Osteoblast (primary cell): ENCODE results near the gene FAM25G. TPM values are rescaled to one million over a fixed set of nuclear protein-coding genes. Genes with fewer than 3 reads are reported as not detected.
A peak's percentile ranks its signal among the peaks of the same experiment; 100 is the strongest.
"Not testable (repeated sequence)": the region's sequence is repeated elsewhere in the genome, so short reads cannot be mapped to it uniquely, and the experiment has no call there.

Experiments used
- DNase-seq: peaks from one replicate; pipeline ENCODE4 v3.0.0; 2011; ENCODE audit warnings: low spot score, mixed read lengths; ENCODE audit not compliant: insufficient read length; ENCODE audit errors: missing footprints
- H2AFZ ChIP-seq: 2 replicates; pipeline ENCODE4 v1.6.0; 2011; ENCODE audit warnings: mild to moderate bottlenecking, low read length
- H3K27ac ChIP-seq: 2 replicates; pipeline ENCODE4 v1.5.1; 2011; ENCODE audit warnings: mild to moderate bottlenecking, low read depth, low read length, moderate library complexity
- H3K27me3 ChIP-seq: 2 replicates; pipeline ENCODE4 v1.6.0; 2012; ENCODE audit warnings: mild to moderate bottlenecking, control low read depth, inconsistent platforms, low read length, moderate library complexity; ENCODE audit not compliant: insufficient read depth
- H3K36me3 ChIP-seq: 2 replicates; pipeline ENCODE4 v1.5.1; 2011; ENCODE audit warnings: mild to moderate bottlenecking, low read length, control low read depth, moderate library complexity; ENCODE audit not compliant: insufficient read depth
- H3K4me1 ChIP-seq: 2 replicates; pipeline ENCODE4 v1.5.1; 2011; ENCODE audit warnings: mild to moderate bottlenecking, low read length, control low read depth, moderate library complexity; ENCODE audit not compliant: insufficient read depth
- H3K4me2 ChIP-seq: 2 replicates; pipeline ENCODE4 v1.6.0; 2011; ENCODE audit warnings: mild to moderate bottlenecking, low read length; ENCODE audit not compliant: insufficient read depth
- H3K4me3 ChIP-seq: fragments of 200-600 bp; sonication (generic); 3 replicates; pipeline ENCODE4 v1.5.1; 2012; ENCODE audit warnings: mild to moderate bottlenecking, low read length, inconsistent platforms; ENCODE audit not compliant: insufficient read depth
- H3K79me2 ChIP-seq: 2 replicates; pipeline ENCODE4 v1.6.0; 2012; ENCODE audit warnings: mild to moderate bottlenecking, low read length, control low read depth, inconsistent platforms; ENCODE audit not compliant: insufficient read depth
- H3K9me3 ChIP-seq: 2 replicates; pipeline ENCODE4 v1.5.1; 2011; ENCODE audit warnings: low read depth, low read length, control low read depth
- H4K20me1 ChIP-seq: 2 replicates; pipeline ENCODE4 v1.6.0; 2012; ENCODE audit warnings: mild to moderate bottlenecking, low read length, control low read depth; ENCODE audit not compliant: insufficient read depth
- total RNA-seq: library from RNA; depleted of rRNA; stranded (reverse); fragments of >200 nt; gene quantifications from 2 replicates; pipeline ENCODE4 v1.2.3, GENCODE V29; 2012
- TF ChIP-seq, protein P1 (sequence below): IDR thresholded peaks from 2 replicates; pipeline ENCODE4 v1.5.1; 2011; ENCODE audit warnings: mild to moderate bottlenecking, low read depth, low read length, moderate library complexity; ENCODE audit errors: extremely low read depth

Gene FAM25G
- total RNA-seq, 1 donor, result not detected

DNA sequence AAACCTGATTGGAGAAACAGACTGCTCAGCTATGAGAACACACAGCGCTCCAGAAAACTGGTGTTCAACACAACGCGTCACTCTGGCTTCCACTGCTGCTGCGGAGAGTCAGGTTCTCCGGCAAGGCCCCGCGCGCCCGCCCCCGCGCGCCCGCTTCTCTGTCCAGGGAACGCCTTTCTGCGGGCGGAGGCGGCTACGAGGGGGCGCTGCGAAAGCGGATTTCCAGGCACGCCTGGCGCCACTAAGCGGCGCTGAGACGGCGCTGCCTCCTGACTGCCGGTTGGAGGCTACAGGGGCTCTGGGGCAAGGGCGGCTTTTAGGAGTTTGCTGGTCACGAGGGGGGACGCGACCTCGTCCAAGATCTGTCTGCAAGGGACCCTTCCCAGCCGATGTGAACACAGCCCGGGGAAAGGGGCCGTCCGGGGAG, 30.2 kb downstream of the FAM25G start:
- H3K27me3 ChIP-seq, H2AFZ ChIP-seq, H3K4me1 ChIP-seq, DNase-seq, H3K36me3 ChIP-seq, H3K9me3 ChIP-seq, H3K79me2 ChIP-seq, H4K20me1 ChIP-seq: not testable (repeated sequence)
- peak overlapping the region; percentile 39 for H3K4me3 ChIP-seq
- peak overlapping the region; percentile 28 for H3K27ac ChIP-seq
- peak overlapping the region; percentile 39 for H3K4me2 ChIP-seq
- TF ChIP-seq, protein P1, sequence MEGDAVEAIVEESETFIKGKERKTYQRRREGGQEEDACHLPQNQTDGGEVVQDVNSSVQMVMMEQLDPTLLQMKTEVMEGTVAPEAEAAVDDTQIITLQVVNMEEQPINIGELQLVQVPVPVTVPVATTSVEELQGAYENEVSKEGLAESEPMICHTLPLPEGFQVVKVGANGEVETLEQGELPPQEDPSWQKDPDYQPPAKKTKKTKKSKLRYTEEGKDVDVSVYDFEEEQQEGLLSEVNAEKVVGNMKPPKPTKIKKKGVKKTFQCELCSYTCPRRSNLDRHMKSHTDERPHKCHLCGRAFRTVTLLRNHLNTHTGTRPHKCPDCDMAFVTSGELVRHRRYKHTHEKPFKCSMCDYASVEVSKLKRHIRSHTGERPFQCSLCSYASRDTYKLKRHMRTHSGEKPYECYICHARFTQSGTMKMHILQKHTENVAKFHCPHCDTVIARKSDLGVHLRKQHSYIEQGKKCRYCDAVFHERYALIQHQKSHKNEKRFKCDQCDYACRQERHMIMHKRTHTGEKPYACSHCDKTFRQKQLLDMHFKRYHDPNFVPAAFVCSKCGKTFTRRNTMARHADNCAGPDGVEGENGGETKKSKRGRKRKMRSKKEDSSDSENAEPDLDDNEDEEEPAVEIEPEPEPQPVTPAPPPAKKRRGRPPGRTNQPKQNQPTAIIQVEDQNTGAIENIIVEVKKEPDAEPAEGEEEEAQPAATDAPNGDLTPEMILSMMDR, result peak; percentile 15

DNA sequence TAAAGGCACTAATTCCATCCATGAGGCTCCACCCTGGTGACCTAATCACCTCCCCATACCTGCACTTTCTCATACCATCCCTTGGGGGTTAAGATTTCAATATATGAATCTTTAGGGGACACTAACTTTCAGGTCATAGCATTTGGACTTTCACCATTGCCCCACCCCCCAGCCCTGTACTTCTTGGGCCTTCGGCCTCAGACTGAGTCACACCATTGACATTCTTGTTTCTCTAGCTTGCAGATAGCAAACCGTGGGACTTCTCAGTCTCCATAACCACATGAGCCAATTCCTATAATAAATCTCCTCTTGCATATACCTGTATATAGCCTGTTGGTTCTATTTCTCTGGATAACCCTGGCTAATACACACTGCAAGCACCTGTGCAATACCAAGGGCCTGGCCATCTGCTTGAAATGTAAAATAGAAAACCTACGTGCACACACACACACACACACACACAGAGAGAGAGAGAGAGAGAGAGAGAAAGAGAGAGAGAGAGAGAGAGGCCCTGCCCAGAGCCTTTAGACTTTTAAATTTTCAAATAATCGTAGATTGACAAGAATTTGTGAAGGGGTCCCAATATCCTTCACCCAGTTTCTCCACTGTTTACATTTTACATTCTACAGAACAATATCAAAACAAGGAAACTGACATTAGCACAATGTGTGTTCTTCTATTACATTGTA, 32.9 kb downstream of the FAM25G start:
- peak; percentile 91 for DNase-seq
- no peaks in the 10 kb centered on the region for H3K36me3 ChIP-seq
- H3K79me2 ChIP-seq, result no peaks in the 10 kb centered on the region
- peak overlapping the region; percentile 63 for H3K27ac ChIP-seq
- H2AFZ ChIP-seq, result no peak overlapping the region
- no peak overlapping the region for H3K4me3 ChIP-seq
- H3K4me2 ChIP-seq, result peak overlapping the region; percentile 11
- peaks cover 3% of the 10 kb centered on the region for H3K27me3 ChIP-seq
- TF ChIP-seq, protein P1, result no peak
- H3K4me1 ChIP-seq, result peaks cover 9% of the 10 kb centered on the region
- no peaks in the 10 kb centered on the region for H3K9me3 ChIP-seq
- H4K20me1 ChIP-seq, result no peaks in the 10 kb centered on the region

DNA sequence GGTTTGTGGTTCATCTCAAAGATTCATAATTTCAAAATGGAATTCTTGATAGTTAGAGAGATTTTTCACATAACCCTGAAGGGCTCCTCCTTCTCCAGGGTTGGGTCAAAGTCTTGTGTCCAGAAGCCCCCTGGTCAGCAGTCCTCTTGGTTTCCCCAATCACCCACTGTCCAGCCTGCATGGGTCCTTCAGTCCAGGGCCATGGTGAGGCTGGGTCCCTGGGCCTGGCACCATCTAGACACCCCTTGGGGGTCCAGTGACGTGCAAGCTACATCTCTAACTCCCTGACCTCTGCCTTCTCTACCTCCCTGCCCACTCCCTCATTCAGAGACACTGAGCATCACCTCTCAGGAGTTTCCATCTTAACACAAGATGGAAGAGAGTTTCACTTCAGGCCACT, 33.7 kb downstream of the FAM25G start:
- Histone ChIP-seq H3K4me1 (peaks cover 9% of the 10 kb centered on the region), H3K9me3 (no peaks in the 10 kb centered on the region), H3K79me2 (no peaks in the 10 kb centered on the region), H3K27ac (peak overlapping the region; percentile 63), H4K20me1 (no peaks in the 10 kb centered on the region), H2AFZ (no peak overlapping the region), H3K27me3 (peaks cover 3% of the 10 kb centered on the region), H3K4me3 (no peak overlapping the region), H3K36me3 (no peaks in the 10 kb centered on the region), H3K4me2 (no peak overlapping the region)
- TF ChIP-seq, protein P1, result no peak
- DNase-seq, result no peak

DNA sequence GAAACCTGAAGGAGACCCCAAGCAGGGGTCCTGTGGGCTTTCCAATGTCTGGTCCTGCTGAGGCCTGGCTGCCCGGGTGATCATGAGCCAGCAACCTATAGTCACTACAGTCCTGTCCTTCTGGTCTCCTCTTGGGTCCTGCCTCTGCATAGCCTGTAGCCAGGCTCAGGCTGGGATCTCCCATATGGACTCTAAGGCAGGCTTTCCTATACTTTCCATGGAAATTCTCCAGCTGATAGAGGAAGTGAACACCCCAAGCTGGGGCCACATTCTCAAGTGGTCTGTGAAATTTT, 34.0 kb downstream of the FAM25G start:
- H3K27me3 ChIP-seq, result peaks cover 3% of the 10 kb centered on the region
- no peak overlapping the region for H3K4me3 ChIP-seq
- TF ChIP-seq, protein P1, result no peak
- H2AFZ ChIP-seq, result no peak overlapping the region
- no peak overlapping the region for H3K4me2 ChIP-seq
- H4K20me1 ChIP-seq, result no peaks in the 10 kb centered on the region
- H3K9me3 ChIP-seq, result no peaks in the 10 kb centered on the region
- H3K4me1 ChIP-seq, result peaks cover 9% of the 10 kb centered on the region
- no peak overlapping the region for H3K27ac ChIP-seq
- DNase-seq, result no peak
- H3K79me2 ChIP-seq, result no peaks in the 10 kb centered on the region
- H3K36me3 ChIP-seq, result no peaks in the 10 kb centered on the region
